KBM-7 (cell line): Measurements from ENCODE around the gene BYSL.
A peak's percentile ranks its signal among the peaks of the same experiment; 100 is the strongest.

Experiments
- DNase-seq: peaks from one replicate; pipeline ENCODE4 v3.0.0-alpha.2; 2015
- in situ Hi-C: fragments of 300-500 bp; cut with MboI; formaldehyde crosslinking; loops from 2 replicates; pipeline ENCODE4 v1.14.3; 2020; ENCODE audit warnings: low sequenced_read_pairs, low pct_unique_long_range_greater_than_20kb, mixed read lengths

The BYSL gene

DNA sequence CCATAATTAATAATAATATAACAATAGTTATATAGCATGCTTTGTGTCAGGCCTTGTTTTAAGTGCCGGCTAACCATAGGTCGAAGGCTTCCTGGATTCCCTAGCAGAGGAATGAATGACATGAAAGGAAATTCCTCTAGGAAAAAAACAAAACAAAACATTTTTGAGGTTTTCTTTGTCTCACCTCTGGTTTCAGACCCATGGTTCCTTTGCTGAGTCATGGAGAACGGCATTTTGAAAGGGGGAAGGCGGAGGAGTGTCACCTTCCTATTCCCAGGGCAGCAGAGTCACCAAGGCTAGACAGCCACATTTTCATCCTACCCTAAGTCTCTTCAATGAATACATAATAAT, 45.6 kb downstream of the BYSL start:
- in situ Hi-C loops, result no loop called here
- peak; percentile 25 for DNase-seq

DNA sequence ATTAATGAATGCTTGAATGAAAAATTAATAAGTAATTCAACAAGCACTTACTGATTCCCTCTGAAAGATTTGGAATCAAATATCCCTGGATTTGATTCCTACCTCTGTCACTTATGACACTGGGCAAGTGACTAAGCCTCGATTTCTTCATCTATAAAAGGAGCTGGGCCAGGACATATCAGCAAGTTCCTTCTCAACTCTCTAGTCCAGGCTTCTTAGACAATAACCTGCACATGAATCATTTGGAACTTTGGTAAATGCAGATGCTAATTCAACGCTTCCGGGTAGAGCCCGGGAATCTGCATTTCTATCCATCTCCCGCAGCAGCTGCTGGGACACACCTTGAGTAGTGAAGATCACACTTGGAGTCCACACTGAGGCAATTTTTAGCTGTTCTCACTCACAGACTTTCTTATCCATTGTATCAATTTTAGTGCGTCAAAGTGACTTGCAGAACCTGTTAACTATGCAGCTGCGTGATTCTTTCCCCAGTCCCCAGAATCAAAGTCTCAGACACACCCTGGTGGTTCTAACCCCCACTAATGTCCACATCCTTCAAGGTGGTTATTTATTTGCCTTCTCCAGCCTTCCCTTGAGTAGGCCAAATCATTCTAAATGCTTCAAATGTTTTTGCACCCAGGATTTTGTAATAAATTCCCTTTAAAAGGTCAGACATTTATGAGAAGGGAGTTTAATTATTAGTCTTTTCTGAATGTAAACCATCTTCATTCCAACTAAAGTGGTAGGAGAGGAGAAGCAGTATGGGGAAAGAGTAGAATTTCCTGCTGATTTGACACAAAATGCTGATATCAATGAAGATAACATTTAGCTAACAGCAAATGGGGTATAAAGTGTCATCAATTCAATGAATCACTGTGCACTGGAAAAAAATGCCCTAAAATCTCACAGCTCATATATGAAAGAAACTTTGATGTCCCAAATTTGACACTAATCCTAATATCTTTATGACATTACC, 46.3 kb downstream of the BYSL start:
- in situ Hi-C loops, result no loop called here
- DNase-seq, result no peak

DNA sequence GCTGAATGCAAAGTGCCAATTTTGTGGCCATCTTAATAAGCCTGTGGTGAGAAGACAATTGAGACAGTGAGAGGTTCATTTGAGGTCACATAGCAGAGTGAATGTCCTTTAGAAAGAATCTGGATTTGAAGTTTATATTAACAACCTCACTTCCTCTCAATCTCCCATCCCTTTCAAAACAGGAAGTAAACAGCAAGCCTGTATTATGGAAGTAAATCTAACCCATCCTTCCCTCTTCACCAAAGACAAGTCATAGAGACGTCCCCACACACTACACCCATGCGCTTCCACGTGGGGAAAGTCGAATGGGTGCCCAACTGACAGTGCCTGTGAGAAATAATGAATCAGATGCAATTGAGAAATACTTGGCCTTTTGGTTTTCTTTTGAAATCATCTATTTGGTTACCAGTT, 49.1 kb downstream of the BYSL start:
- in situ Hi-C loops, result no loop called here
- DNase-seq, result peak; percentile 68

DNA sequence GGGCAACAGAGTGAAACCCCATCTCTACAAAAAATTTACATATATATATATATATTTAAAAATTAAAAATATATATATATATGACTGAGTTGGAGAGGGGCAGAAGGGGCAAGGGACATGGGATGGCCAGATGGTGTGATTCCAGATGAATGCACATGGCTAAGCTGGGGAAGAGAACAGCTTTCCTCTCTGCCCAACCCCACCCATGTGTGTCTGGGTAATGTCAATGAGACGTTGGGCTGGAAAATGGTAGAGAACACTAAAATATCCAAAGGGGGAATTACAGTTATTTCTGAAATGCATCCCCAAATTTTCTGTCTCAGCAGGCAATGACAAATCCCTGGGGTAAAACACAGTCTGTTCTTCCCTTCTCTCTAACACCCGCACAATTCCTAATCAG, 51.5 kb downstream of the BYSL start:
- in situ Hi-C loops, result no loop called here

GRCh38 chr6:41974281-41974825, 53.1 kb downstream of the BYSL start:
- no peak for DNase-seq
- in situ Hi-C loops, result no loop called here

More for the DNA sequence above, 51.5 kb downstream of the BYSL start:
- no peak for DNase-seq

GRCh38 chr6:41975276-41975675, 54.0 kb downstream of the BYSL start:
- in situ Hi-C loops, result no loop called here
- DNase-seq, result no peak

- in situ Hi-C loops, result no loop called here
- no peak for DNase-seq
Measured at GRCh38 chr6:41976794-41977484, 55.6 kb downstream of the BYSL start.
